ENCODE measurements around the gene ZDHHC4.
A peak's percentile ranks its signal among the peaks of the same experiment; 100 is the strongest.
"Not testable (repeated sequence)": the region's sequence is repeated elsewhere in the genome, so short reads cannot be mapped to it uniquely, and the experiment has no call there.

Gene ZDHHC4

DNA sequence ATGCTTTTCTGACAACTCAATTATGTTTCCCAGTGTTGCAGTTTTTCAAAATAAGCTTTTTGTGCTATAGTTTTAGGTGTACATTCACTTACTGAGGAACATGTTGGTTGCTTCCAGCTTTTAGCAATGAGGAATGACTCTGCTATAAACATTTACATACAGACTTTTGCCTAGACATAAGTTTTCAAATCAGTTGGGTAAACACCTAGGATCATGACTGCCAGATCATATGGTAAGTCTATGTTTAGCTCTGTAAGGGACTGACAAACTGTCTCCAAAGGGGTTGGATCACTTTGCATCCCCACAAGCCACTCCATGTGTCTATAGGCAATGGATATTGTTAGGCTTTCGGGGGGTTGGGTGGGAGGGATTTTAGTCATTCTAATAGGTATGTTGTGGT lies 15.1 kb upstream of the ZDHHC4 start:
- no peak for DNase-seq (ENCODE audit: low read depth in 2 of 2)

DNA sequence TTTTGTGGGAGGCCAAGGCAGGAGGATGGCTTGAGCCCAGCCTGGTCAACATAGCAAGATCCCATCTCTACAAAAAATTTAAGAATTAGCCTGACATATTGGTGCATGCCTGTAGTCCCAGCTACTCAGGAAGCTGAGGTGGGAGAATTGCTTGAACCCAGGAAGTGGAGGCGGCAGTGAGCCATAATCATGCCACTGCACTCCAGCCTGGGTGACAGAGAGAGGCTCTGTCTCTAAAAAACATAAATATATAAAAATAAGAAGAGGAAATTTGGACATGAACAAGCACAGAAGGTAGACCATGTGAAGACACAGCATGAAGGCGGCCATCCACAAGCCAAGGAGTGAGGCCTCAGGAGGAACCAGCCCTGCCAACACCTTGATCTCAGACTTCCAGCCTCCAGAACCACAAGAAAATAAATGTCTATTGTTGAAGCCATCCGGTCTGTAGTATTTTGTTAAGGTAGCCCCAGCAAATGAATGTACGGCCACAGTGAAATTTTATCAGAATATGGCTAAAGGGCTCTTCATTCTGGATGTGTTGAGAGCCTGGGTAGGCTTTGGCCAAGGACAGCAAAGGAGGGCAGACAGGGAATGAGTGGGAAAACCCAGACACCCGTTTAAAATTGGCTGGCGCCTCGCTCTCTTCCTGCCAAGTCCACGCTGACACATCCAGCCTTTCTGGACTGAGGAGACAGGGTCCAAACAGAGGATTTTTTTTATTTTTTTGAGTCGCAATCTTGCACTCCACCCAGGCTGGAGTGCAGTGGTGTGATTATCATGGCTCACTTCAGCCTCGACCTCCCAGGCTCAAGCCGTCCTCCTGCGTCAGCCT lies 13.1 kb upstream of the ZDHHC4 start:
- no peak for DNase-seq (ENCODE audit: low read depth in 2 of 2)

DNA sequence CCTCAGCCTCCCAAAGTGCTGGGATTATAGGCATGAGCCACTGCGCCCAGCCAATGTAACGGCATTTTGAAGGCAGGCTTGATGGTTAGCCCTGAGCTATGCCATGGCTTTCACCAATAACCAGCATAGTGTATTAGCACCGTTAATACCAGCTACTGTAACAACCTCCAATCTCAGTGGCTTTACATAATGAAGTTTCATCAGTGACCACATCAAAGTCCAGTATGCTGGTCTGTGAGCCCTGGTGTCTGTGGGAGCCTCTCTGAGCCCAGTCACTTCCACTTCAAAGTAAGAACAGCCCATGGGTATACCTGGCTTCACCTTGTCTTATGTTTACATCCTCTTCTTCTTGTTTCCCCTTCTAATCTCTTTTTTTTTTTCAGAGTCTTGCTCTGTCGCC lies 11.6 kb upstream of the ZDHHC4 start:
- no peak for DNase-seq (ENCODE audit: low read depth in 2 of 2)

DNA sequence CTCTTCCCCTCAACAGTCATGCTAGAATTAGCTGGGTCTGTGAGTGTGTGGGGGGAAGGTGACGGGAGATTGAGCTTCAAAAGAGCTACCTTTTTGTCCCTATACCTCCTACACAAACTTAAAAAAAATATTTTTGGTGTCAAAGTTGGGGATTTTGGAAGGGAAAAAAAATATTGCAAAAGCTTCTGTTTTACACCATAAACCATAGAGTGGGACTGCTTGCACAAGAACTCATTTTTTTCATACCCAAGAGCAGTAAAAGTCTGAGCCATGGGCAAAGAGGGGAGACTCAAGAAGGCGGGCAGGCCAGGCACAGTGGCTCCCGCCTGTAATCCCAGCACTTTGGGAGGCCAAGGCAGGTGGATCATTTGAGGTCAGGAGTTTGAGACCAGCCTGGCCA lies 9.4 kb upstream of the ZDHHC4 start:
- DNase-seq (ENCODE audit: low read depth in 2 of 2), result no peak

DNA sequence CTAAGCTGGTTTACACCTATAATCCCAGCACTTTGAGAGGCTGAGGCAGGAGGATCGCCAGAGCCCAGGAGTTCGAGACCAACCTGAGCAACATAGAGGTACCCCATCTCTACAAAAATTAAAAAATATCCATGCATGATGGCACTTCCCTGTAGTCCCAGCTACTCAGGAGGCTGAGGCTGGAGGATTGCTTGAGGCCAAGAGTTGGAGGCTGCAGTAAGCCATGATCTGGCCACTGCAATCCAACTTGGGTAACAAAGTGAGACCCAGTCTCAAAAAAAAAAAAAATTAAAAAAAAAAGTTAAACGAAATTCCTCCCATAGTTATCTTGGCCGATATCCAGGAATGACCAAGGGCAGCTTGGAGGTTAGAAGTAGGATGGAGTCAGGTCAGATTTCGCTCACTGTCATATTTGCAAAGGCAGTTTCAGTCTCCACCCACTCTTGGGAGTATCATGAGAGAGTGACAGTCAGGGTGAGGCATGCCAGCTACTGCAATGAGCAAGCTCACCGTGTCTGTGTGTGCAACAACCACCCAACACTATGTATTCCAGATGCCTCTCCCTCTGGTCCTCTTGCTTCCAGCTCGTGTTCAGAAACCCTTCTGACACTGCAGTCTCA lies 6.0 kb upstream of the ZDHHC4 start:
- DNase-seq (ENCODE audit: low read depth in 2 of 2), result no peak

DNA sequence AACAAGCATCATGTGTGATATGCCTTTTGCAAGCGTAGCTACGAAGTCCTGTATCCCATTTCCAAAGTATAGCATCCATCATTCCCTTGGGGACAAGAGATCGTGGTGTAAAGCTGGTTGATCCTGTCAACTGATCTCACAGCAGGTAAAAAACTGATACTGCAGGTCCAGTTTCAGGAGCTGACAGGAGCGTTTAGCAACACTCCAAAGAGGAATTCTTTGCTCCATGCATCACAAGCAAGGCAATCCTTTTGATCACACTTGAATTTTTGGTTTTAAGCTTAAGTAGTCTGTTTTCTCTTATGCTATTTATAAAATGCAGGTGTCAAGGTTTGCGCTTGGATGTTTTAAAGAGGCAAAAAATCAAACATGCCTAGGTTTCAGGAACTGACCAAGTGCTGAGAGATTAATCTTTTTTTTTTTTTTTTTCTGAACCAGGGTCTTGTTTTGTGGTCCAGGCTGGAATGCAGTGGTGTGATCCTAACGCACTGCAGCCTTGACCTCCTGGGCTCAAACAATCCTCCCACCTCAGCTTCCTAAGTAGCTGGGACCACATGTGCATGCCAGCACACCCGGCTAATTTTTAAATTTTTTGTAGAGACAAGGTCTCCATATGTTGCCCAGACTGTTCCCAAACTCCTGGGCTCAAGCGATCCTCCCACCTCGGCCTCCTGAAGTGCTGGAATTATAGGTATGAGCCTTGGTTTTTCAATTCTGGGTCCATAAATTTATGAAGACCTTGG lies 1.8 kb upstream of the ZDHHC4 start:
- DNase-seq (ENCODE audit: low read depth in 2 of 2), result no peak

DNA sequence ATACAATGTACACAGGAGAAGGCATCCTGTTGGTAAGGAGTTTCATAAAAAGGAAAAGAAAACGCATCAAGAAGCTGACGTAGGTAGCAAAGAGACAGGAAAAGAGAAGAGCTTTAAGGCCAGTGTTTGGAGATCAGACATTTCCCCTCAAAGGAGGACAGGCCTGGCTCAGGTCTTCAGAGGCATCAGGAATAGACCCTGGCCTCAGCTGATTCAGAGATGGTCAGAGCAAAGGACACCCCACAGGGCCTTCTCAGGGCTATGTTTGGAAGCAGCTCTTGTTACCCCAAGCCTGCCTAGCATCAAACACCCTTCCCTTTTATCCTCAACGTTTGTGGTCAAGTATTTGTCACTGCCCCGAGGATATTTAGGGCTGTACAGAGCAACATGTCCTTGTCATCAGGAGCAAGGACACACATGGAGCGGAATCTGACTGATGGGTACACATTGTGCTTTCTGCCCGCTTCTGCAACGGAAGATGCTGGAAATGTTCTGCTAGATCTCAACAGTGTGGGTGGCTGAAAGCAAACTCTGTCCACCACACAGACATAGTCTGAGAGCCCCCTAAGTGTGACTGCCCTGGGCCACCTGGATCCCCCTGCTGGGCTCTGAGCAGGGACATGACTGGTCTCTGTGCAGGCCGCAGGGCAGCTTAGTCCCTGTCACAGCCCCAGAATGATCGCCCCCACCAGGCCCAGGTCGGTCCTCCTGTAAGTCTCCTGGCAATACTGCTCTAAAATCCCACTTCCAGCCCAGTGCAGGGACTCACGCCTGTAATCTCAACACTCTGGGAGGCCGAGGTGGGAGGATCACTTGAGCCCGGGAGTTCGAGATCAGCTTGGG lies 1.0 kb upstream of the ZDHHC4 start:
- DNase-seq (ENCODE audit: low read depth in 2 of 2), result no peak

DNA sequence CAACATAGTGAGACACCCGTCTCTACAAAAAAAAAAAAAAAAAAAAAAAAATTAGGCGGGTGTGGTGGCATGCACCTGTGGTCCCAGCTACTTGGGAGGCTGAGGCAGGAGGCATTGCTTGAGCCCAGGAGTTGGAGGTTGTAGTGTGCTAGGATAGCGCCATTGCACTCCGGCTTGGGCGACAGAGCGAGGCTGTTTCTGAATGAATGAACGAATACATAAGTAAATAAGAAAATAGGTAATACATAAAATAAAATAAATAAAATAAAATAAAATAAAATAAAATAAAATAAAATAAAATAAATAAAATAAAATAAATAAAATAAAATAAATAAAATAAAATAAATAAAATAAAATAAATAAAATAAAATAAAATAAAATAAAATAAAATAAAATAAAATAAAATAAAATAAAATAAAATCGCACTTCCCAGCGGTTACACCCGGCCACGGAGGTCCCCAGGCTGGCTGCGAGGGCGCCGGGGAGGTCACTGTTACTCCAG lies 336 bp upstream of the ZDHHC4 start:
- not testable (repeated sequence) for DNase-seq (ENCODE audit: low read depth in 2 of 2)

DNA sequence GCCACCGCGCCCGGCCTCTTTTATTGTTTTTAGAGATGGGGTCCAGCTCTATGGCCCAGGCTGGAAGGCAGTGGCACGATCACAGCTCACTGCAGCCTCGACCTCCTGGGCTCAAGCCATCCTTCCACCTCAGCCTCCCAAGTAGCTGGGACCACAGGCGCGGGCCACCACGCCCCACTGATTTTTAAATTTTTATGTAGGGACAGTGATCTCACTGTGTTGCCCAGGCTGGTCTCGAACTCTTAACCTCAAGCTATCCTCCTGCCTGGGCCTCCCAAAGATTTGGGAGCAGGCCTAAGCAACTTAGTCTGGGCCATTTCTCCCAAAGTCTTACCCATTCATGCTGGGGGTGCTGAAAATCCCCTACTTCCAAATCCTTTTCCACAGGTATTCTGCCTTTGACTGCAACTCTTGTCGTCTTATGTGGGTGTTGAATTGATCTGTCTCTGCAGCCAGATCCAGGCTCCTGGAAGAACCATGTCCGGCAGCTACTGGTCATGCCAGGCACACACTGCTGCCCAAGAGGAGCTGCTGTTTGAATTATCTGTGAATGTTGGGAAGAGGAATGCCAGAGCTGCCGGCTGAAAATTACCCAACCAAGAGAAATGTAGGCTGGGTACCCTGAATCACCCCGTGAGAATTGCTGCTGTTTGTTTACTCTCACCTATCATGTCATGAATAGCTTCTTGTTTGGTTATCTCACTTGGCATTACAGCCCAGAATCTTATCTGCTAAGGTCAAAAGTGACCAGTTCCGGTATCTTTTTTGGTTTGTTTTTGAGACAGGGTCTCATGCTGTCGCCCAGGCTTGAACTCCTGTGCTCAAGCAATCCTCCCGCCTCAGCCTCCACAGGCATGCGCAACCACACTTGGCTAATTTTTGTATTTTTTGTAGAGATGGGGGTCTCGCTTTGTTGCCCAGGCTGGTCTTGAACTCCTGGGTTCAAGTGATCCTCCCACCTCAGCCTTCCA lies 1.1 kb downstream of the ZDHHC4 start:
- DNase-seq (ENCODE audit: low read depth in 2 of 2), result no peak

DNA sequence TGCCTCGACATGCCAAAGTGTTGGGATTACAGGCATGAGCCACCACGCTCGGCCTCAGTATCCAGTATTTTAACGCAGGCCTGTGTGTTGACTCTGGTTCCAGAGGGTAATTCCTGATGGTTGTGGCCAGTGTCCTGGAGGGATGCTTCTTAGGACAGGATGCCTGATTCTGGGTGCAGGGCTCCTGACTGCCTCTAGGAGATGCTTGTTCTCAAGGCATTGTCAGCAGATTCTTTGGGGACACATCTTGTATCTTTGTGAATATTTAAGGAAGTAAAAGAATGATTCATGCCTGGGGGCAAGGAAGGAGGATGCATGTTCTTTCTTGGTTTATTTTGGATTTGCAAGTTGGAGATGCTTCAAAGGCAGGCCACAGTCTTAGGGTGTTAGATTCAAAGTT lies 2.2 kb downstream of the ZDHHC4 start:
- no peak for DNase-seq (ENCODE audit: low read depth in 2 of 2)

DNA sequence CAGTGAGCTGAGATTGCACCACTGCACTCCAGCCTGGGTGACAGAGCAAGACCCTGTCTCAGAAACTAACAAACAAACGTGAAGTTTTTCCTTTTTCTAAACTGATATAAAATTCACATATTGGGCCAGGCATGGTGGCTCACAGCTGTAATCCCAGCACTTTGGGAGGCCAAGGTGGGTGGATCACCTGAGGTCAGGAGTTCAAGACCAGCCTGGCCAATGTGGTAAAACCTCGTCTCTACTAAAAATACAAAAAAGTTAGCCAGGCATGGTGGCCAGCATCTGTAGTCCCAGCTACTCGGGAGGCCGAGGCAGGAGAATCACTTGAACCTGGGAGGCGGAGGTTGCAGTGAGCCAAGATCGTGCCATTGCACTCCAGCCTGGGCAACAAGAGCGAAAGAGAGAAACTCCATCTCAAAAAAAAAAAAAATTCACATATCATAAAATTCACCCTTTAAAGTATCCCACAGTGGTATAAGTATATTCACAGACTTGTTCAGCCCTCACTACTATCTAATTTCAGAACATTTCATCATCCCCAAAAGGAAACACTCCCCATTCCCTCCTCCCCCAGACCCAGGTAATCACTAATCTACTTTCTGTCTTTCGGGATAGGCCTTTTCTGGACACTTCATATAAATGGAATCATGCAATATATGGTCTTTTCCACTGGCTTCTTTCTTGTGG lies 8.6 kb downstream of the ZDHHC4 start:
- not testable (repeated sequence) for DNase-seq (ENCODE audit: low read depth in 2 of 2)

DNA sequence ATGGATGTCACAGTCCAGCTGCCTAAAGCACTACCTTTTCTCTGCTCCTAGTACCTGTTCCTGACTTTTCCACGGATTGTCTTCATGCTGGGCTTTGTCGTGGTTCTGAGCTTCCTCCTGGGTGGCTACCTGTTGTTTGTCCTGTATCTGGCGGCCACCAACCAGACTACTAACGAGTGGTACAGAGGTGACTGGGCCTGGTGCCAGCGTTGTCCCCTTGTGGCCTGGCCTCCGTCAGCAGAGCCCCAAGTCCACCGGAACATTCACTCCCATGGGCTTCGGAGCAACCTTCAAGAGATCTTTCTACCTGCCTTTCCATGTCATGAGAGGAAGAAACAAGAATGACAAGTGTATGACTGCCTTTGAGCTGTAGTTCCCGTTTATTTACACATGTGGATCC lies 11.3 kb downstream of the ZDHHC4 start:
- DNase-seq (ENCODE audit: low read depth in 2 of 2), result no peak

DNA sequence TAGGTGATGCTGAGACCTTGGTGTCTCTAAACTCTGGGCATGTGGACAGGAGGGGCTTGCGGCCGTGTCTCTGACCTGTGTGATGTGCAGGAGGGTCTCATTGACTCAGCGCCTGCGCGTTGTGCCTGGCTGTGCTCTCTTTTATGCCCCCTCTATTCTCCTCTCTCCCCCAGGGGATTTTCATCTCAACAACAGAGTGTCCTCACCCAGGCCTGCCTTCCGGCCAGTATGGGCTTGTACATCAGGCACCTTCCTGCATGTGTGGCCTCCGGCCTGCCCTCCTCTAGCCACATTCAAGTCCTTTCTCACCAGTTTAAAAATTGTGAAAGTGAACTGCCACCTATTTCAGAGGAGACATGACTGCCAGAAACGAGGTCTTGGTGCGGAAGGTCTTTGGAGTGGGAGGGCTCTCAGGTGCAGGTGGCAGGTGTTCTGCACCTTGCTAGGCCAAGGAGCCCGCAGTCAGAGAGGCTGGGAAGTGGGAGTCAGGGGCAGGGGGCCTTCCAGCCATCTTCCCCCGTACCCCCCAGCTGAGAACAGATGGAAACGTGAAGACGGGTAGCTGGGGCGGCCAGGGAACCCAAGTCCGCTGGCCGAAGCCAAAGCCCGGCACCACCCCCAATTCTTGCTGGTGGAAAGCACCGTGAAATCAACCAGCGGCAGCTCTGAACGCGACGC lies 12.0 kb downstream of the ZDHHC4 start:
- no peak for DNase-seq (ENCODE audit: low read depth in 2 of 2)

DNA sequence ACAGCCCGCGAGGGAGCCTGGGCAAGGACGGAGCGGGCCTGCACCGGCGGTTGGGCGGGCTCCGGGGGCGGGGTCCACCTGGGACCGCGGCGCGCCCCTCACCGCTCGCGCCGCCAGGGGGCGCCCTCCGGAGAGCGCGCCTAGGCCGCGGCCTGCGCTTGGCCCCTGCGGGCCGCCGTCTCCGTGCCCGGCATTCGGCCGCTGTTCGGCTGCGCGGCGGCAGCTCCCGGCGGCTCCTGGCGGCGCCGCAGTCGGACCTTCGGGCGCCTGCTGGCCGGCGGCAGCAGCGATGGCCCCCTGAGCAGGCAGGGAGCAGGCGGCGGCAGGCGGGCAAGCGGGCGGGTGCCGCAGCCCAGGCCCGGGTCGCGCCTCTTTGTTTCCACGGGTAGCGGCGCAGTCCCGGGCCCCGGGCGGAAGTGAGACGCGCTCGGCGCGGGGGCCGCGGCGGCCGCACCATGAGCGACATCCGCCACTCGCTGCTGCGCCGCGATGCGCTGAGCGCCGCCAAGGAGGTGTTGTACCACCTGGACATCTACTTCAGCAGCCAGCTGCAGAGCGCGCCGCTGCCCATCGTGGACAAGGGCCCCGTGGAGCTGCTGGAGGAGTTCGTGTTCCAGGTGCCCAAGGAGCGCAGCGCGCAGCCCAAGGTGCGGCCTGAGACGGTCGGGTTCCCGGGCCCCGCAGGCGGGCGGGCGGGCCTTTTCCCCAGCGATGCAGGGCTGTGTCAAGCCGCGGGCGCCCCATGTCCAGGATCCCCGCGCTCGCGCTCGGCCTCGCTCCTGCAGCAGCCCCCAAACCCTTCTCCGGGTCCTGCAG lies 12.8 kb downstream of the ZDHHC4 start, which contains the start of gene INTS15:
INTS15 (plus strand) TSS at position 193 of the 816 bp plus-strand sequence; CDS start at position 456, 263 bp downstream.
- DNase-seq (ENCODE audit: low read depth in 2 of 2), result peak; percentile 74 to 82

DNA sequence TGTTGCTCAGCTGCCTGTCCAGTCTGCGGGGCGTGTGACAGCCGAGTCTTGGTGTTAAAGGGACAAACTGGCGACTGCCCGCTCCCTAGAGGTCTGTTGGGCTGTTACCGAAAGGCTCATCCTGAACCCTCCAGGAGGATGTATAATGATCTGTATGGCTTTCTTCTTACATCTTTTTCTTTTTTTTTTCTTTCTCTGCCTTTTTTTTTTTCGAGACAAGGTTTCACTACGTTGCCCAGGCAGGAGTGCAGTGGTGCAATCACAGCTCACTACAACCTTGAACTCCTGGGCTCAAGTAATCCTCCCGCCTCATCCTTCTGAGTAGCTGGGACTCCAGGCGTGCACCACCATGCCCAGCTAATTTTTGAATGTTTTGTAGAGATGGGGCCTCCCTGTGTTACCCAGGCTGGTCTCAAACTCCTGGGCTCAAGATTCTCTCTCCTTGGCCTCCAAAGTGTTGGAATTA lies 13.4 kb downstream of the ZDHHC4 start:
- DNase-seq (ENCODE audit: low read depth in 2 of 2), result no peak

DNA sequence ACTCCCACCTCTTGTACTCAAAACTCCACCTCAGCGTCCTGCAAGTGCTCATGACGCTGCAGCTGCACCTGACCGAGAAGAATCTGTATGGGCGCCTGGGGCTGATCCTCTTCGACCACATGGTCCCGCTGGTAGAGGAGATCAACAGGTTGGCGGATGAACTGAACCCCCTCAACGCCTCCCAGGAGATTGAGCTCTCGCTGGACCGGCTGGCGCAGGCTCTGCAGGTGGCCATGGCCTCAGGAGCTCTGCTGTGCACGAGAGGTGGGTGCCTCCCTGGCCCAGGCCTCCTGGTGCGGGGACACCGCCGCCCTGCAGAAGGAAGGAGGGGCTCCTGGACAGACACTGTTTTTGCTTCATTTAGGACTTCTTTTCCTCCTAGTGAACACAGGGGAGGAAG lies 22.8 kb downstream of the ZDHHC4 start:
- no peak for DNase-seq (ENCODE audit: low read depth in 2 of 2)

DNA sequence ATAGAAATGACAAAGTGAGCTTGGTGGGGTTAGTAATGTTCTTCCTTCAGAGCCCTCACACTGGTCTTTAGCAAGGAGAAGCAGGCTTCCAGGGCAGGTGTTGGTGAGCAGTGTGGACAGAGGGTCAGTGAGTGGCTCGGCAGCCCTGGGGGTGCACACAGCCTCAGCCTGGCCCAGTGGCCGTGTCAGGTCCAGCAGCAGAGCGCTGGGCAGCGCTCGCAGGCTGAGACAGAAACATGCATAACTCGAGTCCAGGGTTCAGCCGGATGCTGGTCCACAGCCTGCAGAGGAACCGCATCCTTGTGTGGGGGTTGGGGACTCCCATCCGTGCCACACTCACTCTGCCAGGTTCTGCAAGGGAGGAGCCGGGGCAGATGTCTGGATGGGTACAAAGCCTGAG lies 27.2 kb downstream of the ZDHHC4 start:
- DNase-seq (ENCODE audit: low read depth in 2 of 2), result no peak

Measured in stimulated activated CD4-positive, alpha-beta T cell treated with anti-CD3 and anti-CD28 coated beads, Interleukin-1b, Interleukin-23, amount 100 ng/mL, for 4 hours (primary cell).